Right atrium auricular region (tissue), 2 donors: ENCODE measurements around the gene COTL1. TPM values are rescaled to one million over a fixed set of nuclear protein-coding genes. Genes with fewer than 3 reads are reported as not detected.

Experiments used
- DNase-seq: peaks from one replicate; pipeline ENCODE4 v3.0.0-alpha.2; 2019; ENCODE audit warnings: low spot score
- H3K27ac ChIP-seq, 2 donors: fragments of 200-600 bp; sonication (generic); 1 replicate in 1 of 2; 2 replicates in 1 of 2; pipeline ENCODE4 v1.5.1; 2016 to 2019
- H3K27me3 ChIP-seq, 2 donors: fragments of 200-600 bp; sonication (generic); one replicate each; pipeline versions ENCODE4 v1.5.1 to v1.6.0; 2017 to 2019
- H3K36me3 ChIP-seq: fragments of 200-600 bp; sonication (generic); one replicate; pipeline ENCODE4 v1.5.1; 2016
- H3K4me1 ChIP-seq, 2 donors: fragments of 200-600 bp; sonication (generic); one replicate each; pipeline versions ENCODE4 v1.5.1 to v1.6.0; 2017 to 2019
- H3K4me3 ChIP-seq, 2 donors: fragments of 200-600 bp; sonication (generic); 1 replicate in 1 of 2; 2 replicates in 1 of 2; pipeline ENCODE4 v1.5.1; 2017 to 2019; ENCODE audit warnings: mild to moderate bottlenecking in 1 of 2, moderate library complexity in 1 of 2
- H3K9me3 ChIP-seq, 2 donors: fragments of 200-600 bp; sonication (generic); one replicate each; pipeline ENCODE4 v1.5.1; 2019
- CTCF ChIP-seq, 2 donors: fragments of 200-600 bp; sonication (generic); IDR thresholded peaks; one replicate each; pipeline ENCODE4 v1.5.1; 2019; ENCODE audit warnings: antibody characterized with exemption in 2 of 2
- total RNA-seq, 2 donors: library from RNA; depleted of rRNA; stranded (reverse); fragments of >200 nt; gene quantifications; one replicate each; pipeline ENCODE4 v1.1.0, GENCODE V29; 2016

COTL1 gene
- total RNA-seq, 2 donors from 2014 or later = 8.0 to 27.1 TPM

GRCh38 chr16:84571506-84571905, 46.4 kb downstream of the COTL1 start:
- TF ChIP-seq CTCF (IDR thresholded peaks at IDR 0.05) = no peak

GRCh38 chr16:84570739-84571403, 47.0 kb downstream of the COTL1 start:
- Histone ChIP-seq H3K27me3 (no peaks in the 10 kb centered on the region), H3K9me3 (peaks cover 0 to 9% of the 10 kb centered on the region in 2 donors), H3K27ac (no peak overlapping the region), H3K4me3 (no peak overlapping the region), H3K36me3 (no peaks in the 10 kb centered on the region), H3K4me1 (no peaks in the 10 kb centered on the region)
- TF ChIP-seq CTCF (IDR thresholded peaks at IDR 0.05) = no peak
- no peak for DNase-seq

More at GRCh38 chr16:84571506-84571905, 46.4 kb downstream of the COTL1 start:
- Histone ChIP-seq H3K4me3 (no peak overlapping the region), H3K36me3 (no peaks in the 10 kb centered on the region), H3K27me3 (no peaks in the 10 kb centered on the region), H3K27ac (no peak overlapping the region), H3K9me3 (peaks cover 0 to 9% of the 10 kb centered on the region in 2 donors), H3K4me1 (no peaks in the 10 kb centered on the region)
- DNase-seq = no peak

- H3K9me3 ChIP-seq = peaks cover 0 to 9% of the 10 kb centered on the region in 2 donors
- H3K4me3 ChIP-seq = no peak overlapping the region
- TF ChIP-seq CTCF (IDR thresholded peaks at IDR 0.05) = no peak
- H3K27me3 ChIP-seq = no peaks in the 10 kb centered on the region
- no peak overlapping the region for H3K27ac ChIP-seq
- DNase-seq = no peak
- no peaks in the 10 kb centered on the region for H3K4me1 ChIP-seq
- H3K36me3 ChIP-seq = no peaks in the 10 kb centered on the region
Measured at GRCh38 chr16:84569382-84569987, 48.4 kb downstream of the COTL1 start.

GRCh38 chr16:84568066-84568465, 49.8 kb downstream of the COTL1 start:
- Histone ChIP-seq H3K9me3 (peaks cover 0 to 9% of the 10 kb centered on the region in 2 donors), H3K4me3 (no peak overlapping the region), H3K4me1 (no peaks in the 10 kb centered on the region), H3K27me3 (no peaks in the 10 kb centered on the region), H3K36me3 (no peaks in the 10 kb centered on the region), H3K27ac (no peak overlapping the region)
- no peak for DNase-seq
- TF ChIP-seq CTCF (IDR thresholded peaks at IDR 0.05) = no peak

GRCh38 chr16:84567286-84567962, 50.5 kb downstream of the COTL1 start:
- no peak for DNase-seq
- Histone ChIP-seq H3K36me3 (no peaks in the 10 kb centered on the region), H3K4me1 (no peaks in the 10 kb centered on the region), H3K9me3 (peaks cover 0 to 9% of the 10 kb centered on the region in 2 donors), H3K27ac (no peak overlapping the region), H3K27me3 (no peaks in the 10 kb centered on the region), H3K4me3 (no peak overlapping the region)
- no peak for TF ChIP-seq CTCF (IDR thresholded peaks at IDR 0.05)
